AG09309 (cell line): ENCODE data around the gene CPD.

Experiments
- DNase-seq: peaks from one replicate; pipeline ENCODE4 v3.0.0-alpha.2; 2010; ENCODE audit warnings: low read depth
- H3K4me3 ChIP-seq: 2 replicates; pipeline ENCODE4 v1.5.1; 2011; ENCODE audit warnings: mild to moderate bottlenecking, low read depth, low read length, moderate library complexity; ENCODE audit not compliant: control insufficient read depth
- CTCF ChIP-seq: IDR thresholded peaks from 2 replicates; pipeline ENCODE4 v1.5.1; 2011; ENCODE audit warnings: mild to moderate bottlenecking, low read depth, low read length, inconsistent platforms; ENCODE audit not compliant: insufficient read depth, control insufficient read depth; ENCODE audit errors: missing control alignments

CPD gene

GRCh38 chr17:30378825-30379302 lies at the start of gene CPD:
CPD (plus strand) TSS chr17:30378927; CDS start chr17:30378981, 54 bp downstream.
- peak within 1 kb of the TSS; percentile 79 for H3K4me3 ChIP-seq
- TF ChIP-seq CTCF, result no peak
- peak; percentile 77 for DNase-seq

- no peak for DNase-seq
- no peak for TF ChIP-seq CTCF
- H3K4me3 ChIP-seq, result no peak overlapping the region
These were observed 46.6 kb upstream of the CPD start for GRCh38 chr17:30332057-30332542.

GRCh38 chr17:30333503-30334360 lies 45.0 kb upstream of the CPD start, which contains the start of gene TMIGD1:
TMIGD1 (minus strand) TSS chr17:30334057; CDS start chr17:30332133, 1,924 bp downstream.
- TF ChIP-seq CTCF, result no peak
- DNase-seq, result no peak
- no peak within 1 kb of the TSS for H3K4me3 ChIP-seq

- DNase-seq, result no peak
- TF ChIP-seq CTCF, result no peak
- H3K4me3 ChIP-seq, result no peak overlapping the region
These were observed 44.3 kb upstream of the CPD start for GRCh38 chr17:30334421-30334820.

GRCh38 chr17:30336369-30337171 lies 42.2 kb upstream of the CPD start:
- no peak overlapping the region for H3K4me3 ChIP-seq
- peak; percentile 51 for TF ChIP-seq CTCF
- no peak for DNase-seq

GRCh38 chr17:30337393-30337999 lies 41.2 kb upstream of the CPD start:
- H3K4me3 ChIP-seq, result no peak overlapping the region
- no peak for DNase-seq
- no peak for TF ChIP-seq CTCF
